ENCODE data around the gene RPL3. TPM values are rescaled to one million over a fixed set of nuclear protein-coding genes. Genes with fewer than 3 reads are reported as not detected.

The RPL3 gene
- total RNA-seq, 1 donor from 2014 or later = 1,634 TPM

DNA sequence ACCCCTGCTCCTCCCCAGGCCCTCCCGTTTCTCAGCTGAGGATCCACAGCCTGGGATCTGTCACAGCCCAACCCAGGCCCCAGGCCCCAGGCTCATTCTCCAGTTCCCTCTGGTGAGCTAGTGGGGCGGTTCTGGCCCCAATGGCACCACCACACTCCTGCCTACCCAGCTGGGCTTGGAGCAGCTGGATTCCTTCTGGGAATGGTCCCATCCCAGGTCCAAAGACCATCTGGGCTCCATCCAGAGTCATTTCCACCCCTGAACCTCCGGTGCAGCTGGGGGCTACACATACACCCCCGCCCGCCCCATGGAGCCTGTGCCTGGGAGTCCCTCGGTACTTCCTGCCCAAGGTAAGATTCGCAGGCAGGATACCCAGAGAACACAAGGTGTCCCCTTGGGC is 39.2 kb downstream of the RPL3 start:
- no peak for DNase-seq (ENCODE audit: low read depth)
- TF ChIP-seq, protein P1, sequence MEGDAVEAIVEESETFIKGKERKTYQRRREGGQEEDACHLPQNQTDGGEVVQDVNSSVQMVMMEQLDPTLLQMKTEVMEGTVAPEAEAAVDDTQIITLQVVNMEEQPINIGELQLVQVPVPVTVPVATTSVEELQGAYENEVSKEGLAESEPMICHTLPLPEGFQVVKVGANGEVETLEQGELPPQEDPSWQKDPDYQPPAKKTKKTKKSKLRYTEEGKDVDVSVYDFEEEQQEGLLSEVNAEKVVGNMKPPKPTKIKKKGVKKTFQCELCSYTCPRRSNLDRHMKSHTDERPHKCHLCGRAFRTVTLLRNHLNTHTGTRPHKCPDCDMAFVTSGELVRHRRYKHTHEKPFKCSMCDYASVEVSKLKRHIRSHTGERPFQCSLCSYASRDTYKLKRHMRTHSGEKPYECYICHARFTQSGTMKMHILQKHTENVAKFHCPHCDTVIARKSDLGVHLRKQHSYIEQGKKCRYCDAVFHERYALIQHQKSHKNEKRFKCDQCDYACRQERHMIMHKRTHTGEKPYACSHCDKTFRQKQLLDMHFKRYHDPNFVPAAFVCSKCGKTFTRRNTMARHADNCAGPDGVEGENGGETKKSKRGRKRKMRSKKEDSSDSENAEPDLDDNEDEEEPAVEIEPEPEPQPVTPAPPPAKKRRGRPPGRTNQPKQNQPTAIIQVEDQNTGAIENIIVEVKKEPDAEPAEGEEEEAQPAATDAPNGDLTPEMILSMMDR (conservative IDR thresholded peaks at IDR 0.05; ENCODE audit: low read depth, low read length) = no peak
- no peak overlapping the region for H3K4me3 ChIP-seq (ENCODE audit: low read depth, low read length)

DNA sequence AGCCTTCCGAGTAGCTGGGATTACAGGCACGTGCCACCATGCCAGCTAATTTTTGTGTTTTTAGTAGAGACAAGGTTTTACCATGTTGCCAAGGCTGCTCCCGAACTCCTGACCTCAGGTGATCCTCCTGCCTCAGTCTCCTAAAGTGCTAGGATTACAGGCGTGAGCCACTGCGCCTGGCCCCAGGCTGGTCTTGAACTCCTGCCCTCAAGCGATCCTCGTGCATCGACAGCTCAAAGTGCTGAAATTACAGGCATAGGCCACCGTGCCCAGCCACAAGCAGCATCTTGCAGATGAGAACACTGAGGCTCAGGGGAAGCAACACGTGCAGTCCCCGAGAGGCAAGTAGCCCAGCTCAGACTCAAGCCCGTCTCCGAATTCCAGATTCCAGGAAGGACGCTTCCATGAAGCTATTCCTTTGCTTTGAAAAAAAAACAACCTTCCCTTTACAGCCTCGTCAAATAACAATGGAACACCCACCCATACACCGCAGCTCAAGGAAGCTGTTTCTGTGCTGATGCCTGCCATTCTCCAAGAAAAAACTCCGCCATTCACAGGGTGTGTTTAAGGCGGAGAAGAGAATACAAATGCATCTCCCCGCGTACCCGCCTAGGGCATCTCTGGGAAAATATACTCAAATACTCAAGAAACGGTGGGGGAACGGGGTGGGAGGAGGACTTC is 40.1 kb downstream of the RPL3 start:
- DNase-seq (ENCODE audit: low read depth) = no peak
- H3K4me3 ChIP-seq (ENCODE audit: low read depth, low read length) = no peak overlapping the region
- TF ChIP-seq, protein P1 (conservative IDR thresholded peaks at IDR 0.05; ENCODE audit: low read depth, low read length) = no peak

DNA sequence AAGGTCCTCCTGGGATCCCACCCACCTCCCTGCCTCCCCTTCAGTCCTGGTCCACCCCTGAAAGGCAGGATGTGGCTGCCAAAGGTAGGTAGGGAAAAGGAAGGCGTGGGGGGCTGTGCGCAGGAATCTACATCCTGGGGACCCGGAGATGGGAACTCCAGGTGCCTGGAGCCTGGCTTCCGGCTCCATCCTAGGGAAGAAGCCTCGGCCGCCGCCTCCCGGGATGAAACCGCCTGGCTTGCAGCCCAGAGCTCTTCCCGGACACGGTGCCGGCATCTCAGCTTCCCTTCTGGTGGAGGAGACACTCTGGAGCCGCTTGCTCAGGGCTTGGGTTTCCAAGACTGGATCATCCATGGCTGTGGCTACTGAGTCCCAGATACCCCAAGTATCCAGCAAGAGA is 41.4 kb downstream of the RPL3 start:
- TF ChIP-seq, protein P1 (conservative IDR thresholded peaks at IDR 0.05; ENCODE audit: low read depth, low read length) = no peak
- no peak for DNase-seq (ENCODE audit: low read depth)
- no peak overlapping the region for H3K4me3 ChIP-seq (ENCODE audit: low read depth, low read length)

DNA sequence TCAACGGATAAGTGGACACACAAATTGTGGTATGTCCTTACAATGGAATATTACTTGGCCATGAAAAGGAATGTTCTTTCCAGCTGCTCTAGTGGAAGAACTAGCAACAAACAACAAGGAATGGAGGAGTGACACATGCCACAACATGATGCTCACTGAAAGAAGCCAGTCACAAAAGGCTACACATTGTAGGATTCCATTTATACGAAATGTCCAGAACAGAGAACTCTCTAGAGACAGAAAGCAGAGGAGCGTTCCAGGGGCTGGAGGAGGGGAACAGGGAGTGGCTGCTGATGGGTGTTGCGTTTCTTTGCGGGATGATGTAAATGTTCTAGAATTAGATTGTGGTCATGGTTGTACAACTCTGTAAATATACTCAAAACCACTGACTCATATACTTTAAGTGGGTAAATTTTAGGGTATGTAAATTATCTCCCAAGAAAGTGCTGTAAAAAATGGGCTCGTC is 42.2 kb downstream of the RPL3 start:
- TF ChIP-seq, protein P1 (conservative IDR thresholded peaks at IDR 0.05; ENCODE audit: low read depth, low read length) = no peak
- H3K4me3 ChIP-seq (ENCODE audit: low read depth, low read length) = no peak overlapping the region
- DNase-seq (ENCODE audit: low read depth) = no peak

DNA sequence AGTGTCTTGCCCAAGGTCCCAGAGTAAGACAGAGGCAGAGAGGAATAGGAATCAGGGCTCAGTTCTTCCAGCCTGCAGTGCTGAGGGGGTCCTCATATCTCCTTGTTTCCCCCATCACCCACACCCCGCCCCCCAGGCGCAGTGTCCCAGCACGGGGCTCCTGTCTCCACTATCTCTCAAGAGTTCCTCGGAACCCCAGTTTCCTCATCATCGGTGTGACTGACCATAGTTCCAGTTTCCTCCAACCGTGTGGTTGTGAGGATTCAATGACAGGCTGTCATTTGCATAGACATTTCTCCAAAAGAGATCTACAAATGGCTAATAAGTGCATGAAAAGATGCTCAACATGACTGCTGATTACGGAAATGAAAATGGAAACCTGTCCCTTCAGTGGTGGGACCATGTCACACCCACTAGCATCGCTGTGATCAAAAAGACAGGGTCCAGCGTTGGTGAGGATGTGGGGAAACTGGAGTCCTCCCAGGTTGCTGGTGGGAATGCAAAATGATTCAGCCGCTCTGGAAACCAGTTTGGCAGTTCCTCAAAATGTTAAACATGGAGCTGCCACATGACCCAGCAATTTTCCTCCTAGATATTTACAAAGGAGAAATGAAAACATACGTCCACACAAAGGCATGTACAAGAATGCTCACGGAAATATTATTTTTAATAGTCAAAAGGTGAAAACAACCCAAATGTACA is 42.8 kb downstream of the RPL3 start:
- TF ChIP-seq, protein P1 (conservative IDR thresholded peaks at IDR 0.05; ENCODE audit: low read depth, low read length) = no peak
- DNase-seq (ENCODE audit: low read depth) = no peak
- no peak overlapping the region for H3K4me3 ChIP-seq (ENCODE audit: low read depth, low read length)

DNA sequence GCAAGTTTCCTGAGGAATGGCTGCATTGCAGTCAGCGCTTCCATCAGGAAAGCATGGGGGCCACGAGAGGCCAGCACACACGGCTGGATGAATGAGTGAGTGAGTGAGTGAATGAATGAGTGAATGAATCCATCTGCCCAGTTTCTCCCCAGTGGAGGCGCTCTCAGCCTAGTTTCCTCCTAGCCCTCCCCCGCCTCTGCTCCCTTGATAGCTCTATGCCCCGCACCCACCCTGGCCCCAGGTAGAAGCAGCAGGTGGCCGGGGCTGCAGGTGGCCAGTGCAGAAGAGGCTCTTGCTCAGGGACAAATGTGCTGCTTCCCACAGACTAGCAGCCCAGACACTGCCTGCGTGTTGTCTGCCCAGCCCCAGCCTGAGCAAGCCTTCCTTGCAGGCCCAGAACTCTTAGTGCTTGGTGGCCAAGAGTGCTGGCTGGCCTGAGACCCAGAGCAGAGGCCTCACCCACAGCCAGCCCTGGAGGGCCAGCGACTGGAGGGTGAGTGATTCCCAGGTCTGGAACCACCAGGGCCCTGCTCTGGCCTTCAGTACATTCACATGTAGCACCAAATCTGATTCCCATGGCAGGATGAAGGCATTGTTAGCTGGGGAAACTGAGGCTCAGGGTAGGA is 43.5 kb downstream of the RPL3 start:
- no peak for DNase-seq (ENCODE audit: low read depth)
- TF ChIP-seq, protein P1 (conservative IDR thresholded peaks at IDR 0.05; ENCODE audit: low read depth, low read length) = no peak
- no peak overlapping the region for H3K4me3 ChIP-seq (ENCODE audit: low read depth, low read length)

Data from epithelial cell of proximal tubule (primary cell).